ENCODE data around the gene CYP26C1.
"Not testable (repeated sequence)": the region's sequence is repeated elsewhere in the genome, so short reads cannot be mapped to it uniquely, and the experiment has no call there.

The CYP26C1 gene

GRCh38 chr10:93085272-93085859 is 24.8 kb downstream of the CYP26C1 start:
- H3K9ac ChIP-seq (ENCODE audit: low read length): no peak overlapping the region
- H3K4me1 ChIP-seq (ENCODE audit: control insufficient read depth, insufficient read depth, low read length): peaks cover 2% of the 10 kb centered on the region
- H3K4me3 ChIP-seq (ENCODE audit: low read length): no peak overlapping the region
- no peaks in the 10 kb centered on the region for H3K9me3 ChIP-seq (ENCODE audit: control insufficient read depth, low read length)
- H3K27me3 ChIP-seq (ENCODE audit: control insufficient read depth, insufficient read depth, low read length): peaks cover 12% of the 10 kb centered on the region
- no peaks in the 10 kb centered on the region for H3K36me3 ChIP-seq (ENCODE audit: control insufficient read depth, insufficient read depth, low read length)

DNA sequence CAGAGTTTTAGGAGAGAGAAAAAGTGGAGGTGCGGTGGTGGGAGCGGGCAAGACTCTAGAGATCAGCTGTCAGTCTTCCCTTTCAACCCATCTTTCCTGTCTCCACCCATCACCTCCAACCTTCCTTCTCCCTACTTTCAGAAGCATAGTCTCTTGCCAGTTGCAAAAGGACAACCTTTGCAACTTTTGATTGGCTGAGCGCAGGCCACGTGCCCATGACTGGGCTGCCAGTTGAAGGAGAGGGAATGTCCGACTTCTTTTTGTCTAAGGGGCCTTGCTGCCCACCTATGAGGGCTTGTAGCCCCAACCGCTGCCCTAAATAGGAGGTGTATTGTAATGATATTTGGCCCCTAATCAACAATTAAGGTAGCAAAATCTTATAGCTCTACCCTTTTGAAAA is 25.7 kb downstream of the CYP26C1 start:
- Histone ChIP-seq H3K9me3 (ENCODE audit: control insufficient read depth, low read length) (no peaks in the 10 kb centered on the region), H3K36me3 (ENCODE audit: control insufficient read depth, insufficient read depth, low read length) (no peaks in the 10 kb centered on the region), H3K4me3 (ENCODE audit: low read length) (no peak overlapping the region), H3K27me3 (ENCODE audit: control insufficient read depth, insufficient read depth, low read length) (peaks cover 7% of the 10 kb centered on the region), H3K9ac (ENCODE audit: low read length) (no peak overlapping the region), H3K4me1 (ENCODE audit: control insufficient read depth, insufficient read depth, low read length) (no peaks in the 10 kb centered on the region)

DNA sequence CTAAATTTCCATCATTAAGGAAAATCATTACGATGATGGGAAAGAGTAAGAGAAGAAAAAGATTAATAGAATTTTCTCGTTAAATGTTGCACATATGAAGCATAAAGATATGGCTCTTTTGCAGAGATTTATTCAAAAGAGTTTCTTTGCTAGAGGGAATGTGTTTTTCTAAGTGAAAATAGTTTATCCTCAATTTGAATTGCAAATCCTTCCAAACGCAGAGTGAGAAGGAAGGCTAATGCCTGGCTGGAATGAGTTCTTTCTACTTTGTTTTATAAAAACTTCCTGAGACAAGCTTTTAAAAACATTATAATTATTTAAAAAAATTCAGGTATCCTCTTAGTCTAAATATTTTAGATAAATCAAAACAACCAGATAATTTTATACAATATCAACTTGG is 27.2 kb downstream of the CYP26C1 start:
- Histone ChIP-seq H3K4me1 (ENCODE audit: control insufficient read depth, insufficient read depth, low read length) (no peaks in the 10 kb centered on the region), H3K9ac (ENCODE audit: low read length) (no peak overlapping the region), H3K36me3 (ENCODE audit: control insufficient read depth, insufficient read depth, low read length) (no peaks in the 10 kb centered on the region)

GRCh38 chr10:93088466-93088865 is 27.9 kb downstream of the CYP26C1 start:
- Histone ChIP-seq H3K27me3 (ENCODE audit: control insufficient read depth, insufficient read depth, low read length) (peaks cover 3% of the 10 kb centered on the region), H3K36me3 (ENCODE audit: control insufficient read depth, insufficient read depth, low read length) (no peaks in the 10 kb centered on the region), H3K4me1 (ENCODE audit: control insufficient read depth, insufficient read depth, low read length) (no peaks in the 10 kb centered on the region)

More for the DNA sequence above, 27.2 kb downstream of the CYP26C1 start:
- H3K9me3 ChIP-seq (ENCODE audit: control insufficient read depth, low read length): no peaks in the 10 kb centered on the region
- peaks cover 3% of the 10 kb centered on the region for H3K27me3 ChIP-seq (ENCODE audit: control insufficient read depth, insufficient read depth, low read length)
- no peak overlapping the region for H3K4me3 ChIP-seq (ENCODE audit: low read length)

GRCh38 chr10:93090619-93091018 is 30.0 kb downstream of the CYP26C1 start:
- H3K9me3 ChIP-seq (ENCODE audit: control insufficient read depth, low read length): no peaks in the 10 kb centered on the region
- no peak overlapping the region for H3K4me3 ChIP-seq (ENCODE audit: low read length)
- no peaks in the 10 kb centered on the region for H3K4me1 ChIP-seq (ENCODE audit: control insufficient read depth, insufficient read depth, low read length)
- no peak overlapping the region for H3K9ac ChIP-seq (ENCODE audit: low read length)
- H3K27me3 ChIP-seq (ENCODE audit: control insufficient read depth, insufficient read depth, low read length): peaks cover 3% of the 10 kb centered on the region
- no peaks in the 10 kb centered on the region for H3K36me3 ChIP-seq (ENCODE audit: control insufficient read depth, insufficient read depth, low read length)

More at GRCh38 chr10:93088466-93088865, 27.9 kb downstream of the CYP26C1 start:
- H3K4me3 ChIP-seq (ENCODE audit: low read length): no peak overlapping the region
- no peak overlapping the region for H3K9ac ChIP-seq (ENCODE audit: low read length)
- H3K9me3 ChIP-seq (ENCODE audit: control insufficient read depth, low read length): no peaks in the 10 kb centered on the region

- no peak overlapping the region for H3K4me3 ChIP-seq (ENCODE audit: low read length)
- no peaks in the 10 kb centered on the region for H3K4me1 ChIP-seq (ENCODE audit: control insufficient read depth, insufficient read depth, low read length)
- no peak overlapping the region for H3K9ac ChIP-seq (ENCODE audit: low read length)
- peaks cover 3% of the 10 kb centered on the region for H3K27me3 ChIP-seq (ENCODE audit: control insufficient read depth, insufficient read depth, low read length)
- H3K36me3 ChIP-seq (ENCODE audit: control insufficient read depth, insufficient read depth, low read length): no peaks in the 10 kb centered on the region
- no peaks in the 10 kb centered on the region for H3K9me3 ChIP-seq (ENCODE audit: control insufficient read depth, low read length)
These were observed 31.4 kb downstream of the CYP26C1 start for GRCh38 chr10:93091960-93092359.

DNA sequence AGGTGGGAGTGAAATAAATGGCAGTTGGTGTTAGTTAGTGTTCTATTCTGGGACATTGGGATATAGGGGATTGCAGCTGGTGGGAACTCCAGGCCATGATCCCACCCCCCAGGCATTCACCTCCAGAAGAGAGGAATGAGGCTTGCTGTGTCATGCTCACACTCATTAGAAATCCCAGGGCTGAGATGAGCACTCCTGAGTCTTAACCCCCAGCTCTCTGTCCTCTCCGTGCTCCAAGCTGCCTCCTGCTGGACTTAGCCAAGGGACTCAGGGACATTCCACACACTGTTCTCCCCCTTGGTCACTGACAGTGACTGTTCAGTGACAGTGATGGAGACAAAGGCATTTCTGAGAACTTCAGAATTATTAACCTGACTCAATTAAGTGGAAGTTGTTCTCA is 34.6 kb downstream of the CYP26C1 start:
- no peaks in the 10 kb centered on the region for H3K36me3 ChIP-seq (ENCODE audit: control insufficient read depth, insufficient read depth, low read length)
- no peak overlapping the region for H3K4me3 ChIP-seq (ENCODE audit: low read length)
- no peaks in the 10 kb centered on the region for H3K9me3 ChIP-seq (ENCODE audit: control insufficient read depth, low read length)
- H3K27me3 ChIP-seq (ENCODE audit: control insufficient read depth, insufficient read depth, low read length): no peaks in the 10 kb centered on the region
- H3K9ac ChIP-seq (ENCODE audit: low read length): no peak overlapping the region
- no peaks in the 10 kb centered on the region for H3K4me1 ChIP-seq (ENCODE audit: control insufficient read depth, insufficient read depth, low read length)

DNA sequence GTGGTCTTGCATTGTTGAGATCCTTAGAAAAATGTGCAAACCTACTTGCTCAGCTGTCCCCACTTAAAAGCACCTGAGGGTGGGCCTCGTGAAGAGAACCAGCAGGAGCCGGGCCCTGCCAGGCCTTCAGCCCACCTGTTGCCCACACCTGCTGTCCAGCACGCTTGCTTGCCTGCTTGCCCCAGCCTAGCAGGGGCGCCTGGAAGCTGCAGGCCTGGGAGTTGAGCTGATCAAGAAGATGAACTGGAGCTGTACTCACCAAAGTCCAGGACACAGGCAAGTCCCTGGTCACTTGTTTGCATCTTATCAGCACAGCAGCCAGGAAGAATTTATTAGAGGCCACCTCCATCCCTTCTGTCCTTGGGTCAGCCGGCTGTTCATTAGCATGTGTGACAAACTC is 36.3 kb downstream of the CYP26C1 start:
- H3K4me1 ChIP-seq (ENCODE audit: control insufficient read depth, insufficient read depth, low read length): no peaks in the 10 kb centered on the region
- no peak overlapping the region for H3K9ac ChIP-seq (ENCODE audit: low read length)

GRCh38 chr10:93097386-93097785 is 36.8 kb downstream of the CYP26C1 start:
- Histone ChIP-seq H3K9me3 (ENCODE audit: control insufficient read depth, low read length) (no peaks in the 10 kb centered on the region), H3K36me3 (ENCODE audit: control insufficient read depth, insufficient read depth, low read length) (no peaks in the 10 kb centered on the region), H3K27me3 (ENCODE audit: control insufficient read depth, insufficient read depth, low read length) (no peaks in the 10 kb centered on the region), H3K4me3 (ENCODE audit: low read length) (no peak overlapping the region), H3K9ac (ENCODE audit: low read length) (no peak overlapping the region), H3K4me1 (ENCODE audit: control insufficient read depth, insufficient read depth, low read length) (no peaks in the 10 kb centered on the region)

More for the DNA sequence above, 36.3 kb downstream of the CYP26C1 start:
- Histone ChIP-seq H3K4me3 (ENCODE audit: low read length) (no peak overlapping the region), H3K9me3 (ENCODE audit: control insufficient read depth, low read length) (no peaks in the 10 kb centered on the region), H3K36me3 (ENCODE audit: control insufficient read depth, insufficient read depth, low read length) (no peaks in the 10 kb centered on the region), H3K27me3 (ENCODE audit: control insufficient read depth, insufficient read depth, low read length) (no peaks in the 10 kb centered on the region)

DNA sequence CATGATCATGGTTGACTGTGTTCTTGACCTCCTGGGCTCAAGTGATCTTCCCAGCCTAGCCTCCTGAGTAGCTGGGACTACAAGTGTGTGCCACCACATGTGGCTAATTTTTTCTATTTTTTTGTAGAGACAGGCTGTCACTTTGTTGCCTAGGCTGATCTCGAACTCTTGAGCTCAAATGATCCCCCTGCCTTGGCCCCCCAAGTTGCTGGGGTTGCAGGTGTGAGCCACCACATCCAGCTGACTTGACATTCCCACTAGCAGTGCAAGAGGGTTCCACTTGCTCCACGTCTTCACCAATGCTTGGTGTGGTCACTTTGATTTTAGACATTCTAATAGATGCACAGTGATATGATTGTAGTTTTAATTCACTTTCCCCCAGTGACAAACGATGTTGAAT is 38.2 kb downstream of the CYP26C1 start:
- Histone ChIP-seq H3K36me3 (ENCODE audit: control insufficient read depth, insufficient read depth, low read length) (no peaks in the 10 kb centered on the region), H3K9me3 (ENCODE audit: control insufficient read depth, low read length) (no peaks in the 10 kb centered on the region), H3K4me1 (ENCODE audit: control insufficient read depth, insufficient read depth, low read length) (no peaks in the 10 kb centered on the region), H3K4me3 (ENCODE audit: low read length) (no peak overlapping the region), H3K9ac (ENCODE audit: low read length) (no peak overlapping the region), H3K27me3 (ENCODE audit: control insufficient read depth, insufficient read depth, low read length) (no peaks in the 10 kb centered on the region)

DNA sequence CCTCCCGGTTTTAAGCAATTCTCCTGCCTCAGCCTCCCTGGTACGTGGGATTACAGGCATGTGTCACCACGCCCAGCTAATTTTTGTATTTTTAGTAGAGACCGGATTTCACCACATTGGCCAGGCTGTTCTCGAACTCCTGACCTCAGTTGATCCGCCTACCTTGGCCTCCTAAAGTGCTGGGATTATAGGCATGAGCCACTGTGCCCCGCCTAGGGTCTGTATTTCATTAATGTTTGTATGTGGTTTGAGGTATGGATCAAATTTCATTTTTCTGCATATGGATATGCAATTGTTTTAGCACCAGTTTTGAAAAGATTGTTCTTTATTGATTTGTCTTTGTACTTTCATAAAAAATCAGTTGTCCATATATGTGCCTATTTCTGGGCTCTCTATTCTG is 39.1 kb downstream of the CYP26C1 start:
- no peaks in the 10 kb centered on the region for H3K9me3 ChIP-seq (ENCODE audit: control insufficient read depth, low read length)
- H3K27me3 ChIP-seq (ENCODE audit: control insufficient read depth, insufficient read depth, low read length): no peaks in the 10 kb centered on the region
- H3K9ac ChIP-seq (ENCODE audit: low read length): no peak overlapping the region
- H3K36me3 ChIP-seq (ENCODE audit: control insufficient read depth, insufficient read depth, low read length): no peaks in the 10 kb centered on the region
- no peaks in the 10 kb centered on the region for H3K4me1 ChIP-seq (ENCODE audit: control insufficient read depth, insufficient read depth, low read length)
- H3K4me3 ChIP-seq (ENCODE audit: low read length): no peak overlapping the region

DNA sequence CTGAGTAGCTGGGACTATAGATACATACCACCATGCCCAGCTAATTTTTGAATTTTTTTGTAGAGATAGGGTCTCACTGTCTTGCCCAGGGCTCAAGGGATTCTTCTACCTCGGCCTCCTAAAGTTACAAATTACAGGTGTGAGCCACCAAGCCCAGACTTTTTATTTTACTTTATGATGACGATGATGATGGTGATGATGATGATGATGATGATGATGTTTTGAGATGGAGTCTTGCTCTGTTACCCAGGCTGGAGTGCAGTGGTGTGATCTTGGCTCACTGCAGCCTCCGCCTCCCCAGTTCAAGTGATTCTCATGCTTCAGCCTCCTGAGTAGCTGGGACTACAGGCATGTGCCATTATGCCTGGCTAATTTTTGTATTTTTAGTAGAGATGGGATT is 40.5 kb downstream of the CYP26C1 start:
- not testable (repeated sequence) for H3K4me3 ChIP-seq (ENCODE audit: low read length); H3K9me3 ChIP-seq (ENCODE audit: control insufficient read depth, low read length); H3K9ac ChIP-seq (ENCODE audit: low read length); H3K4me1 ChIP-seq (ENCODE audit: control insufficient read depth, insufficient read depth, low read length); H3K36me3 ChIP-seq (ENCODE audit: control insufficient read depth, insufficient read depth, low read length); H3K27me3 ChIP-seq (ENCODE audit: control insufficient read depth, insufficient read depth, low read length)

GRCh38 chr10:93103953-93104352 is 43.4 kb downstream of the CYP26C1 start:
- Histone ChIP-seq H3K36me3 (ENCODE audit: control insufficient read depth, insufficient read depth, low read length) (no peaks in the 10 kb centered on the region), H3K4me3 (ENCODE audit: low read length) (no peak overlapping the region), H3K27me3 (ENCODE audit: control insufficient read depth, insufficient read depth, low read length) (no peaks in the 10 kb centered on the region), H3K9ac (ENCODE audit: low read length) (no peak overlapping the region), H3K4me1 (ENCODE audit: control insufficient read depth, insufficient read depth, low read length) (no peaks in the 10 kb centered on the region), H3K9me3 (ENCODE audit: control insufficient read depth, low read length) (no peaks in the 10 kb centered on the region)
